Activated CD8-positive, alpha-beta memory T cell treated with anti-CD3 and anti-CD28 coated beads for 48 hours (primary cell): ENCODE data around the gene TAS1R2.
"Not testable (repeated sequence)": the region's sequence is repeated elsewhere in the genome, so short reads cannot be mapped to it uniquely, and the experiment has no call there.

Source experiments
- DNase-seq, 3 experiments: peaks; one replicate each; pipeline ENCODE4 v3.0.0-alpha.2; 2020; ENCODE audit warnings: low read depth in 2 of 3, low spot score in 2 of 3

Gene TAS1R2

DNA sequence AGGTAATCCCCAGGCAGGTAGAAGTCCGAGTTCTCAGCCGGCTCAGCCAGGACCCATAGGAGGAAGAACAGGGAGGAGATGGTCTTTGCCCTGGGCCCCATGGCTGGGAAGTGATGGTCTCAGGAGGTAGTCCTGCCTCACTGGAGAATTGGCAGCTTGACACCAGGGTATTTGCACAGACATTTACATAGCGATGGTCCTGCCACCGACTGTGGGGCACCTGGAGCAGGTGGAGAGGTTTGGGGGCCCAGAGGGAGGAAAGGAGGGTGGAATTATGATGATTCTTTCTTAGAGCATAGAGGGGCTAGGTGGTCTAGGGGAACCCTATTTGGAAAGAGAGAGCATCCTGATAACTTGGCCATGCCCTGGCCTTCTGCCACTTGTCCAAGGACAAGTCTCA lies at the start of gene TAS1R2:
TAS1R2 (minus strand) TSS at position 101 of the 400 bp plus-strand sequence; CDS start at position 101, 0 bp downstream.
- no peak for DNase-seq

DNA sequence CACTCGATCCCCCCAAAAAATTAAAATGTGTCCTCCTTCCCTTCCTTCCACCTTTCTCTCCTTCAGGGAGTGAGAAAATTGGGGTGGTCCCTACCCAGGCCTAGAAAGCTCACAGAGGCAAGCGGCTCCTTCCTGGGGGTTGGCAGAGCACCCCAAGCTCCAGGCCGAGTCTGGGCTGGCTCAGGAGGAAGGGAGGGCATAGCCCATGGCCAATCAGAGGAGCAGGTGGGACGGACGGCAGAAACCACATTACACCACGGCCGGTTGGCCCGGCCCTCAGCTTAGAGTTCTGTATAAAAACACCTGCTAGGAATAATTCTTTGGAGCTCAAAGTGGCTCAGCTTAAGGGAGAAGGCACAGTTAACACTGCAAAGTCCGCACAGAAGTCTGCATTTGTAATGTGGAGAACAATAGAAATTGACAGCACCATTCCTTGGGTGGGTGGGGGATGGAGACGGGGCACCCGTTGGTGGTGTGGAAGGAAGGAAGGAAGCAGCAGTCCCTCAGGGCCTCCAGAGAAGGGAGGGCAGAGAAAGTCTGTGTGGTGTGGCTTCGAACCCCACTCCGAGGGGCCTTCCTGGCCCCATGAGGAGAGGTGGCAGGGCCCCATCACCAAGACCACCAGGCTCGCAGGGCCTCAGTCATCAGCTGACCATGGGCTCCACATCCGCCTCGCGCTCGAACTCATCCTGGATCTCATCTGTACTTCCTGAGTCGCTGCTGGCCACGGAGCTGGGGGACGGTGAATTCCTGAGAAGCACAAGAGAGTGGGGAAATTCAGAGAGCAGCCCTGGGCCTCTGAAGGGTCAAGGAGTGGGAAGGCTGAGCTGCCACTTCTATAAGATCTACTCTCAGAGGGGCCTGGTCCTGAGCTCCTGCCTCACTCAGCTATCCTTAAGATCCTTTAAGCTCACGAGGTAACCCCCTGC lies 48.7 kb upstream of the TAS1R2 start:
- no peak for DNase-seq

DNA sequence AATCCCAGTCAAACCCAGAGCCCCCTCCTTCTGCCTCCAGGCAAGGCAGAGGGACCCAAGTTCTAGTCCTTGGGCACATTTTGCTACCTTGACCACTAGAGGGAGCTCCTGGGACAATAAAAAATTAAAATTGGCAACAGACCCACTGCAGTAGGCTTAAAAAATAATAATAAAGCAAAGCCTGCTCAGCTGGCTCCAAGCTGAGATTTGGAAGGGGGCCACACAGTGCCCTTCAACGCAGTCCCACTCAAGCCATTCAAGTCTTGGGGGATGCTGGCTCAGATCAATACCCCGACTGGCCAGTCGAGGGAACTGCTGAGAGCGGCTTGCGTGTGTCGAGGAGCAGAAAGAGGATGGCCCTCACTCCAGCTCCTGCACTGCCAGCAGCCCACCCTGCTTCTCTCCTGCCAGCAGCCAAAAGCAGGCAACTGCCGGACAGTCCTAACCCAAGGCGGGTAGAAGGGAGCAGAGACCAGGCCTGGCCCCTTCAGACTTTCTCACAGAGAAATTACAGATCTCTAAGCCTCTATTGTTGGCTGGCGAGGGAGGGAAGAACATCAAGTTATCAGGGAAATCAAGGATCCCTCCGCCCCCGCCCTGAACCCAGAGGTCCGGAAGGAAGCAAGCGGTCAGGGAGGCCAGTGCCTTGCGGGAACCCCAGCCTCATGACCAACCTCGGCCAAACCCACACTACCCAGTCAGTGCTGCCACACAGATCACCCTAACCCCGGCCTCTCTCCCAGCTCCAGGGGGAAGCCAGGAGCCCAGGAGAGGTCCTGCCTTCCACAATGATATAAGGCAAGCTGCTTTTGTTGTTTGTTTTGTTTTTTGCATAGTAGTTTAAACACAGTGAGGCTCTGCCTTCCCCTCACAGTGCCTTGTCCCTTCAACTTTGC lies 47.8 kb upstream of the TAS1R2 start:
- DNase-seq = peak in 1 of 3 experiments; percentile 32

DNA sequence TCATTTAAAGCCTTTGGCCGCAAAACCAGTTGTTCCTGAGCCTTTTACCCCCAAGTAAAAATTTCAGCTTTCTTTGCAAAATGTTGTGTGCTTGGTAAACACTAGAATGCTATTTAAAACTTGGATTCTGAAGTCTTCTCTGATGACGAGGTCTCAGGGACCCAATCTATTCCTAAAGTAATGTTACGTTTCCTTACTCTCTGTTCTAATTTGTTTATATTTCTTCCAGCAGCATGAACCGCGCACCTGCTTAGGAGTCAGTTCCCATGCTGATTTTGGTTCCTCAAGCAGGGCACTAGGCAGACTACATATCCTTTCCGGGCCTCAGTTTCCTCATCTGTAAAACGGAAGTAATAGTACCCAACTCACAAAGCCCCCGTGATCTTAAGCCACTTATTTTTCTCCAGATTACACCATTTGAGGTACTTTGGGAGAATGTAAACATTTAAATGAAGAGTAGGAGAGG lies 43.9 kb upstream of the TAS1R2 start:
- no peak for DNase-seq

DNA sequence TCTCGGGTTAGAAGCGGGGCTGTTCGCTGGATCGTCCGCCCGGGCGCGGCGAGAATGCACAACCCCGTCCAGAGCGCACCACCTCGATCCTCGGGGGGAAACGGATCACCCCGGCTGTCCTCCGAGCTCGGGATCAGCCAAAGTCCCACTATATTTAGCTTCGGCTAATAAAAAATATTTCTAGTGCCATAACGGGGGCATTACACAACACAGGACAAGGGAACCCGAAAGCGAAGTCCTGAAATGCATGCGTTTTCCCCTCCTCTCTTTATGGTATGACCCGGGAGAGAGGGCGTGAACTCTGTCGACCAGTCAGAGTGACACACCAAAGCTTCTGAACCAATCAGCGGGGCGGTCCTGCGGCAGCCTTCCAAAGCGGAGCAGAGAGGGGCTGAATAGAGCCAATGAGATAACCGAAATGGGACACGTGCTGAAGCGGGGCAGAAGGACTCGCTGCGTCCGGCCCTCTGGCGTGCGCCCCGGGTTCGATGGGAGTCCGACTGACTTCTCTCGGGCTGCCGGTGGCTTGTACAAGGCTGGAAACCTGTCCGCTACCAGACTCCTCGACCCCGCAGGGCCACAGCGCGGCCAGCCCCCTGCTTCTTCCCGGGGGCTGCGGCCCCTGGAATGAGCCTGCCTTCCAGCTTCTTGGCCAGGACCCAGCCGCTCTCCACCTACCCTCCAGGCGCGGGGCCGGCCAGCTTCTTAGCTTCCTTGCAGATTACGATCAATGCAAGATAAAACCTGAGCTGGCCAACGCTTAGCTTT lies 43.2 kb upstream of the TAS1R2 start, which contains the start of gene ALDH4A1:
ALDH4A1 (minus strand) TSS at position 33 of the 768 bp plus-strand sequence; CDS start at position 1, 32 bp downstream.
- peak; percentile 62 to 82 (median 78) for DNase-seq

DNA sequence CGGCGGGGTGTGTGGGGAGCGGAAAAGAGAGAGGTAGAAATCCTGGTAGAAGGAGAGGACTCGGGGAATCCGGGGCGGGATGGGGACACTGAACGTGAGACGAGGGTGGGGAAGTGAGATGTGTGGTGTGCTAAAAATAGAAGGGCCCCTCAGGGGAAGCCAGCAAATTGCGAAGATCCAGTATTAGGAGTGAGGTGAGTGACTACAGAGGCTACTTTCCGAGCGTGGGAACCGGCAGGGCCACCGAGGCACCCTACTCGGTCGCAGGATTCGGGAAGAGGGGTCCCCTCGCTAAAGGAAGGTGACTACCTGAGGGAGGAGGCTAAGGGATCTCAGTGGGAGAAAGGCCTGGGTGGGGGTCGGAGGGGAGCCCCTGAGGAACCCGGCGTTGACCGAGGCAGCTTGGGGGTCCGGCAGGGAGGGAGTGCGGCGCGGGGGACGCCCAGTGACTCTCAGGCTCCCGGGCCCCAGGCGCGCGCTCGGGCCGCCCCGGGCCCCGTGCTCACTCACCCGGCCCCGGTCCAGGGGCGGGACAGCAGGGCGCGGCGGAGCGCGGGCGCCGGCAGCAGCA lies 42.6 kb upstream of the TAS1R2 start:
- no peak for DNase-seq

DNA sequence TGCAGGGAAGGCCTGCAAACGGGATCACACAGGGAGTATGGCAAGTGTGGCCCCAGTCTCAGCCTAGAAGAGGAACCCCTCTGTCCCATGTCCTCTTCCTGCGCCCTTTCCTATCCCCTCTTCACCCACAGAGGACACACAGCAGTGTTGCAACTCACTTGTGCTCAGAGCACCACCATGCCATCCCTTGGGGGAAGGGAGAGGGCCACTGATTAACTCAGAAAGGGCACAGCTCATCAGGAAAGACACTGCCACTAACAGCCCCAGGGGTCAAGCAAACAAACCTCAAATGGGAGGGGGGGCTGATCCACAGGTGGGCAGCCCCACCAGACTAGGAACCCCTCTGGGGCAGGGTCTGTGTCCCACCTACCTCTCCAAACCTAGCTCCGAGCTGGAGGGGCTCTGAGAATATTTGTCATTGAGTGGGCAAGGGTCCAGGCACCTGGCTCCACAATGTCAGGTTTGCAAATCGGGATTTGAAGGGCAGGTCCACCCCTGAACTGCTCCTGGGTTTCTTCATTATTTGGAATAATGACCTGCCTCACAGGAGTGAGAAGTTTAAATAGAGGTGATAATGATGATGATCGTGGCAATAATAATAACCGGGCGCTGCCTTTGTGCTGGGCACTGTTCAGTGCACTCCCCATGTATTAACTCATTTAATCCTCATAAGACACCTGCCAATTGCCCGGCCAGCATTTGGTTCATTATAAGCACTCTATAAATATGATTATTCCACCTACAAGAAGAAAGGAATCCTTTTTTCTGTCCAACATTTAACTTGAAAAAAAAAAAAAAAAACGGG lies 41.9 kb upstream of the TAS1R2 start:
- DNase-seq = no peak

DNA sequence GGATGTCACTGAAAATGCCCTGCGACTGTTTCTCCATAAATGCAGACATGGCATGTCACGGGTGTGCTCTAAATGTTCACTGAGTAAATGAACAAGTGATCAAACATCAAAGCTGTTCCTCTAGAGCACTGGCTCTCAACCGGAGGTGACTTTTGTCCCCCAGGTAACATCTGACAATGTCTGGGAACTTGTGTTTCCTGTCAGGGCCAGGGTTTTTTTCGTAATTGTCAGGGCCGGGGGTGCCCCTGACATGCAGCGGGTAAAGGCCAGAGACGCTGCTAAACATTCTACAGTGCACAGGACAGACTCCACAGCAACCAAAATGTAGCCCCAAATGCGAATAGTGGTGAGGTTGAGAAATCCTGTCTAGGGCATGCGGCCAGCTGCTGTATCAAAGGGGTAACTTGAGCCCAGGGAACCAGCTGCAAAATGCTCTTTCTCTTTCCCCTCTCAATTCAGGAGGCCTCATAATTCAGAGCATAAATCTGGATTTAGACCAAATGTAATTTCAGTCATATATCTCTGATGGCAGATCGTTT lies 40.9 kb upstream of the TAS1R2 start:
- no peak for DNase-seq

DNA sequence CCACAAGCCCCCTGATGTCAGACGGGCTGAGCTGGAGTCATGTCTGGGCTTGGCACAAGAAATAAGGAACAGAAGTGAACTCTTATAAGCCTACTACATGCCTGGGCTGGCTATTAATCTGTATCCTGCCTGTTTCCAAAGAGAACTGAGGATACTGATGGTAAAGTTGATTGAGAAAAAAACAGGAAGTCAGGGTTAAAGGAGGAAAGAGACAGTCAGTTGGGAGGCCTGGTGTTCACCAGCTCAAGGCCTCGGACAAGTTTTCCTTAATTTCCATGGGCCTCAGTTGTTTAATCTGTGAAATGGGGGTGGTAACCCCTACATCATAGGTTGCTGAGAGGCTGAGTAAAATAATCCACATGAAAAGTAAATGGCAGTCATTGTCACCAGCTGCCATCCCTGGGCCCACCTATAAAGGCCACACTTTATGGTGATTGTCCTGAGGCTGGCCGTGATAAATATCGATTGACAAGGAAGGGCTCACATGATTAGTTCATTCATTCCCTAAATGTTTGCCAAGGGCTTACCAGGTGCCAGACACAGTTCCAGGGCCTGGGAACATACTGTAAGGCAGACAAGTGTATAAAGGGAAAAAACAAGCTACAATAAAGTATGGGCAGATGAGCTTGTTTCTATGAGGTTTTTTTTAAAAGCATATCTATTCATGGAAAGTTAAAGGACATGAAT lies 40.0 kb upstream of the TAS1R2 start:
- no peak for DNase-seq

DNA sequence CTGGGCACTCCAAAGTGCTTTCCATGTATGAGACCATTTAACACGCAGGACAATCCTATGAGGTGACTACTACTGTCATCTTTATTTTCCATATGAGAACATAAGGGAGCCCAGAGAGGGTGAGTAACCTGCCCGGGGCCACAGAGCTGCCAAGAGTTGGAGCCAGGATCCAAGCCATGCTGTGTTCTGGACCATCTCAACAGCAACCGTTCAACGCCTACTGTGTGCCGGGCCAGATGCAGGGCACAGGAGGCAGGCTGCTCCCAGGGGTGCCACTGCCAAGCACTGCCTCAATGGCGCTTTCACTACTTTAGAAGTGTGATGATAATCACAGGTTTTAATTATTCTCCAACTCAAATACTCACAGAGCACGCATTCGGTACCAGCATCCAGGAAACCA lies 39.1 kb upstream of the TAS1R2 start:
- no peak for DNase-seq

DNA sequence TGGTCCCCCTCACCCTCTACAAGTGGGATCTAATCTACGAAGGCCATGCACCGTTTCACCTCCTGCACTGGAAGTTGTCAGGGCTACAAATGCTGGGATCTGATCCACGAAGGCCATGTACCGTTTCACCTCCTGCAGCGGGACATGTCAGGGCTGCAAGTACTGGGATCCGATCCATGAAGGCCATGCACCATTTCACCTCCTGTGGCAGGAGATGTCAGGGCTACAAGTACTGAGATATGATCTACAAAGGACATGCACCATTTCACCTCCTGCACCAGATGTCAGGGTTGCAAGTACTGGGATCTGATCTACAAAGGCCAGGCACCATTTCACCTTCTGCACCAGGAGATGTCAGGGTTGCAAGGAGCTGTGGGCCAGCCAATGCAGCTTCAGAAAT lies 35.9 kb upstream of the TAS1R2 start:
- no peak for DNase-seq

DNA sequence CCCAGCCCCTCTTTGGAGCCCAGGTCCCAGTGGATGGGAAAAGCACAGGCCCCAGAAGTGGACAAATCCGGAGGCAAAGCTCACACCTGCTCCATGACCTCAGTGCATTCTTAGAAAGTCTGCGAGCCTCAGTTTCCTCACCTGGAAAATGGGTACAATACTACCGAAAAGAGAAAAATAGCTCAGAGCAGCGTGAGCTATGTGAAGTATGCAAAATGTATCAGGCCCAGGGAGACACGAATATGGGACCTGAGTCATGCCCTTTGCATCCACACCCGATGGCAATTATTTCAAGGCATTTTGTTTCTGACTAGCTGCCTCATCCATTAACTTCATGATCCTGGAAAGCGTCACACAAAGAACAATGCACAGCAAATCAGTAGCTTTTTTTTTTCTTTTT lies 33.7 kb upstream of the TAS1R2 start:
- DNase-seq = no peak

DNA sequence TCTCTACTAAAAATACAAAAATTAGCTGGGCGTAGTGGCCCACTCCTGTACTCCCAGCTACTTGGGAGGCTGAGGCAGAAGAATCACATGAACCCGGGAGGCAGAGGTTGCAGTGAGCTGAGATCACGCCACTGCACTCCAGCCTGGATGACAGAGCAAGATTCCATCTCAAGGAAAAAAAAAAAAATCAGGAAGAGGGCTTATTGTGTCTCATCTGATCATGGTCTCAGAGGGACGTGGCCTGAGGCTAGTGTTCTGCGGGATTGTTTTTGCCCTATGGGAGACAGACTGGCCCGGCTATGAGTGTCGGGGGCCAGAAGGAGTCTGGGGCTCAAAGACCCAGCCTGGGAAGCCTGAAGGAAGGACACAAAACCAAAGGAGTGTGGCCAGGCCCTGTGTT lies 32.4 kb upstream of the TAS1R2 start:
- not testable (repeated sequence) for DNase-seq

DNA sequence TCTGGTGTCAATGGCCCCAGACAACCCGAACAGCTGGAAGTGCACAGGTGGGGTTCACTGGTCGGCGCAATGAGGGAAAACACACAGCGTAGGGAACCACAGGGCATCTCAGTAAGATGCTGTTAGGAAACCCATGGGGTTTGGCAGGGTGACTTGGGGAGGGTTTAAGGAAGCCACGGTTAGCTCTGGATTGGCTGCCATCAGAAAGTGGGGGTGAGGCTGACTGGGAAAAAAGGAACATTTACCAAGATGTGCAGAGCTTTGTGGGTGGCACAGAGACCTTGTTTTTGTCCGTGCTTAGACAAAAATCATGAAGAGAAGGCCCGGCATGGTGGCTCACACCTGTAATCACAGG lies 31.9 kb upstream of the TAS1R2 start:
- DNase-seq = no peak

DNA sequence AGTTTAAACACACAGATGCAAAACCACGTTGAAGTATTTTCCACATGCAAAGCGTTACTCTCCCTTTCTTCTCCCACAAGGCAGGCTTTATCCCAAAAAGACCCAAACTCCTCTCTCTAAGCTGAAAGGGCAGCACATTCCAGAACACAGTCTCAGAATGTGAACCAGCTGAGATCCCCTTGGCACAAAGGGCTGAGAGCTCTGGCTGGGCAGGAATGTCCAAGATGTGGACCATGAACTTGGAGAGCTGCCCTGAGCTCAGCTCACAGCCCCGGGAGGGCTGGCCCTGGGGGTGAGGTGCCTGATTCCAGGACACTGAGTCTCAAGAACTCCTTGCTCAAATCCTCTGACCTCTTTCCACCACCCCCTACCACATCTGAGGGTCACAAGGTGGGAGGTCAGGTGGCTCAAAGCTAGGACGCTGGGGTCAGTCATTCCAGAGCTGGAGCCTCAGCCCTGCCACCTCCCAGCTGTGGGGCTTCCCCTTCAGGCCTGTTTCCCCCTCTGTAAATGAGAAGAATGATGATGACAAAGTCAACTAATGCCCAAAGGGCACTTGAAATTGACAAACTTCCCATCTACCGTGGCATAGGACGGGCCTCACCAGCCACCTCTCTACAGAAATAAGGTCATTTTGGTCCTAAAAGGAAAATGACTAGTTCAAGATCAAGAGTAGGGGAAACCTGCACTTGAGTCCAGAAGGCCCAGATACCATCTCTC lies 31.4 kb upstream of the TAS1R2 start:
- no peak for DNase-seq

DNA sequence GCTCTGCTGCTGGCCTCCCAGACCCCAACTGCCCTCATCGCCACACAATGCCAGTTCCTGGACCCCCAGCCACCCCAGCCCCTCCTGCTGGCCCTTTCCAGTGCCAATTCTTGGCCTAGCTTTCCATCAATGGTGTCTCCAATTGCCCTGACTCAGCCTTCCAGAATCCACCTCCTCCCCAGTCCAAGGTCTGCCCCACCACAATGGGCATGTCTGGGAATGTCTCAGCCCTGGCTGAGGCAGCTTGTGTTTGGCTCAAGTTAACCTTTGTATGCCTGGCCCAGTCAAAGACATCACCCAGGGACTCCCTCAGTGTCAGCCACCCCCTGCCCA lies 26.5 kb upstream of the TAS1R2 start:
- DNase-seq = no peak

DNA sequence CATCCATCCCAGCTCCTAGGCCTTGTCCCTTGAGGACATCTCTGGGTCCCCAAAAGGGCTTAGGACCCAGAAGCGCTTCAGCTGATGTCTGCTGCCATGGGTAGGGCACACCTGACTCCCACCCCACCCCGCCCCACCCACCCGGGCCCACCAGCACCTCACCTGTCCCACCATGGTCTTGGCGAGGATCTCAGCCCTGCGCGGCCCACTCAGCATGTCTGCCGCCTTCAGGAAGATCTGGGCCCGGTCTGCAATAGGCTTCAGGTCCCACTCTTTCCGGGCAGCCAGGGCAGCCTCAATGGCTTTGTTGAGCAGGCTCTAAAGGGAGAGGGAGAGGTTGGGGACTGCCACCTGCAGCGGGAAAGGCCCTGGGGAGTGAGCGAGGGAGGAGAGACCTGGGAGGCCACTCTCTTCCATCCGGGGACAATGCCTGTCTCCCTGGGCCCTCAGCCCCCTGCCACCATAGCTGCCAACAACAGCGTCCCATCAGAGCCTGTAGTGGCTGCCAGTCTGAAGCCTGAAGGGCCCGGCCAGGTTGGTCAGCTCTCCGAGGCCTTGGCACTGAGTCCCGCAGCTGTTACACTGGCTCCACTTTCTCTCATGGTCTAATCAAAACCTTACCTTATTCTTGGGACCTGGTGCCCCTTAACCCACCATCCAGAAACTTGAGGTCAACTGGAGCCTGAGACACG lies 26.0 kb upstream of the TAS1R2 start:
- DNase-seq = no peak

DNA sequence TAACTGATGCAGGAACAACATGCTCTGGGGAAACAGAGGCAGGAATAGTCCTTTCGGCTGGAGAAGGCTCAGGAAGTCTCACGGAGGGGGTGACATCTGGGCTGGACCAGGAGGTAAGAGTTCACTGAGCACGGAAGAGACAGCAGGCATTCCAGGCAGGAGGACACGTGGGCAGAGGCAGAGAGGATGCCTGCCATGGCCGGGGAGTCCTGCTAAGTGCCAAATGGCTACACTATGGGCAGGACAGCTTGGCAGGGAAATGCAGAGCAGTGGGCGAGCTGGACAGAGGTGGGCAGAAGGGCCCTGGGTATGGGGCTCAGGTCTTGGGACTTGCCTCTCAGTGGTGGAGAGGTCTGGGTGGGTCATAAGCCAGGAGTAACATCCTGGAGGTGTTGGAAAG lies 25.3 kb upstream of the TAS1R2 start:
- DNase-seq = no peak
